Measurements from ENCODE around the gene KRTAP5-6.

Gene KRTAP5-6

GRCh38 chr11:1743585-1744136 lies 46.7 kb downstream of the KRTAP5-6 start:
- no peaks in the 10 kb centered on the region for H3K9me3 ChIP-seq (ENCODE audit: severe bottlenecking)

GRCh38 chr11:1744137-1744886 lies 47.3 kb downstream of the KRTAP5-6 start:
- H3K9me3 ChIP-seq (ENCODE audit: severe bottlenecking), result no peaks in the 10 kb centered on the region
- H3K27ac ChIP-seq, result no peak overlapping the region
- H3K4me3 ChIP-seq (ENCODE audit: low read depth, low read length), result no peak overlapping the region
- no peaks in the 10 kb centered on the region for H3K36me3 ChIP-seq
- DNase-seq, result no peak
- no peak for TF ChIP-seq CTCF (IDR thresholded peaks at IDR 0.05; ENCODE audit: low read depth, low read length)
- H3K27me3 ChIP-seq (ENCODE audit: insufficient read depth, low read depth, severe bottlenecking), result peaks cover 68% of the 10 kb centered on the region

More at GRCh38 chr11:1743585-1744136, 46.7 kb downstream of the KRTAP5-6 start:
- Histone ChIP-seq H3K4me3 (ENCODE audit: low read depth, low read length) (no peak overlapping the region), H3K27ac (no peak overlapping the region), H3K36me3 (no peaks in the 10 kb centered on the region), H3K27me3 (ENCODE audit: insufficient read depth, low read depth, severe bottlenecking) (peaks cover 68% of the 10 kb centered on the region)
- DNase-seq, result no peak
- TF ChIP-seq CTCF (IDR thresholded peaks at IDR 0.05; ENCODE audit: low read depth, low read length), result no peak

GRCh38 chr11:1744891-1745700 lies 48.1 kb downstream of the KRTAP5-6 start:
- no peaks in the 10 kb centered on the region for H3K36me3 ChIP-seq

GRCh38 chr11:1745701-1746320 lies 48.8 kb downstream of the KRTAP5-6 start:
- Histone ChIP-seq H3K4me3 (ENCODE audit: low read depth, low read length) (no peak overlapping the region), H3K27ac (no peak overlapping the region), H3K9me3 (ENCODE audit: severe bottlenecking) (no peaks in the 10 kb centered on the region), H3K36me3 (no peaks in the 10 kb centered on the region), H3K27me3 (ENCODE audit: insufficient read depth, low read depth, severe bottlenecking) (peaks cover 71% of the 10 kb centered on the region)
- TF ChIP-seq CTCF (IDR thresholded peaks at IDR 0.05; ENCODE audit: low read depth, low read length), result no peak
- no peak for DNase-seq

More at GRCh38 chr11:1744891-1745700, 48.1 kb downstream of the KRTAP5-6 start:
- TF ChIP-seq CTCF (IDR thresholded peaks at IDR 0.05; ENCODE audit: low read depth, low read length), result no peak
- no peak for DNase-seq
- Histone ChIP-seq H3K4me3 (ENCODE audit: low read depth, low read length) (no peak overlapping the region), H3K27ac (no peak overlapping the region), H3K27me3 (ENCODE audit: insufficient read depth, low read depth, severe bottlenecking) (peaks cover 70% of the 10 kb centered on the region), H3K9me3 (ENCODE audit: severe bottlenecking) (no peaks in the 10 kb centered on the region)

- Histone ChIP-seq H3K27me3 (ENCODE audit: insufficient read depth, low read depth, severe bottlenecking) (peaks cover 68% of the 10 kb centered on the region), H3K36me3 (no peaks in the 10 kb centered on the region), H3K9me3 (ENCODE audit: severe bottlenecking) (no peaks in the 10 kb centered on the region), H3K27ac (no peak overlapping the region), H3K4me3 (ENCODE audit: low read depth, low read length) (no peak overlapping the region)
- DNase-seq, result no peak
- no peak for TF ChIP-seq CTCF (IDR thresholded peaks at IDR 0.05; ENCODE audit: low read depth, low read length)
Observed at GRCh38 chr11:1746511-1746931, 49.5 kb downstream of the KRTAP5-6 start.

All from WERI-Rb-1 (cell line).